ENCODE results near the gene WDR48. TPM values are rescaled to one million over a fixed set of nuclear protein-coding genes. Genes with fewer than 3 reads are reported as not detected.

WDR48 gene
- total RNA-seq, 1 donor from 2014 or later, result 81.0 TPM

- Histone ChIP-seq H3K4me1 (peaks cover 0 to 5% of the 10 kb centered on the region in 2 donors), H3K27ac (no peak overlapping the region), H3K9me3 (no peaks in the 10 kb centered on the region), H3K36me3 (peaks cover 51 to 65% of the 10 kb centered on the region in 2 donors), H3K27me3 (no peaks in the 10 kb centered on the region), H3K4me3 (no peak overlapping the region)
- intact Hi-C loops (cut with DNase I), result no loop called here
- TF ChIP-seq, protein P1, sequence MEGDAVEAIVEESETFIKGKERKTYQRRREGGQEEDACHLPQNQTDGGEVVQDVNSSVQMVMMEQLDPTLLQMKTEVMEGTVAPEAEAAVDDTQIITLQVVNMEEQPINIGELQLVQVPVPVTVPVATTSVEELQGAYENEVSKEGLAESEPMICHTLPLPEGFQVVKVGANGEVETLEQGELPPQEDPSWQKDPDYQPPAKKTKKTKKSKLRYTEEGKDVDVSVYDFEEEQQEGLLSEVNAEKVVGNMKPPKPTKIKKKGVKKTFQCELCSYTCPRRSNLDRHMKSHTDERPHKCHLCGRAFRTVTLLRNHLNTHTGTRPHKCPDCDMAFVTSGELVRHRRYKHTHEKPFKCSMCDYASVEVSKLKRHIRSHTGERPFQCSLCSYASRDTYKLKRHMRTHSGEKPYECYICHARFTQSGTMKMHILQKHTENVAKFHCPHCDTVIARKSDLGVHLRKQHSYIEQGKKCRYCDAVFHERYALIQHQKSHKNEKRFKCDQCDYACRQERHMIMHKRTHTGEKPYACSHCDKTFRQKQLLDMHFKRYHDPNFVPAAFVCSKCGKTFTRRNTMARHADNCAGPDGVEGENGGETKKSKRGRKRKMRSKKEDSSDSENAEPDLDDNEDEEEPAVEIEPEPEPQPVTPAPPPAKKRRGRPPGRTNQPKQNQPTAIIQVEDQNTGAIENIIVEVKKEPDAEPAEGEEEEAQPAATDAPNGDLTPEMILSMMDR (IDR thresholded peaks at IDR 0.05), result no peak
- DNase-seq (ENCODE audit: low spot score in 2 of 2), result no peak
Measured at GRCh38 chr3:39099242-39099641, 47.4 kb downstream of the WDR48 start.

DNA sequence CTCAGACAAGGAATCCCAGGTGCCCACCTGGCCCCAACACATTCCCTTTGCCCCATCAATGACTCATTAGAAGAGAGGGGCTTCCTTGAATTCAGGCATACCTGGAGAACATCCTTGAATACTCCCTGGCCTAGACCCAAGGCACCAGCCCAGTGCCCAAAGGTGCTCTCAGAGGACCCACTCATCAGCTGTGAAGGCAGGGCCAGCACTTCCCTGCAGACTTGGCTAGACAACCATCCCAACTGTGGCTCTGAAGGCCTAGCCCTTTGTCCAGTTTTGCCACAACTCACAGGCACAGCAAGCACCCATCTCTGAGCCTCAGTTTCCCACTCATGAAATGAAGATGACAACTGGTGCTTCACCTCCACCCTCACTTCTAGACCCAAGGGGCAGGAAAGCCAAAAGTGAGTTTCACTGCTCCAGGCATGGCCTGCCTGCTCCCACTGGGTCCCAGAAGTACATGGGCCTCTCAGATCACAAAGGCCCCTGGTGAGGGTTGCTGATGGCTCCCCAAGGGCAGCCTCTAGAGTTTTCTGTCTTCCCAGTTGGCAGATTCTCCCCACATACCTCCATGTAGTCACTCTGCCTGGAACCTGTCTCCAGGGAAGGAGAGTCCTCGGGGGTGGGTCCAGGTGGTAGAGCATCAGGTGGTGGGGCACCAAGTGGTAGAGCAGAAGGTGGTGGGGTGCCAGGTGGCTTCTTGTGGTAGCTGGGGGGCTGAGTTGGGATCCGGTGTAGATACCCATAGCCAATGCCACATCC, 48.1 kb downstream of the WDR48 start:
- no peak for DNase-seq (ENCODE audit: low spot score in 2 of 2)
- intact Hi-C loops (cut with DNase I), result loop anchor here (2.0 to 10.0 kb wide), 2 partner anchors 189 to 285 kb away; partner anchors contain the start of gene SLC25A38
- peaks cover 46 to 59% of the 10 kb centered on the region in 2 donors for H3K36me3 ChIP-seq

DNA sequence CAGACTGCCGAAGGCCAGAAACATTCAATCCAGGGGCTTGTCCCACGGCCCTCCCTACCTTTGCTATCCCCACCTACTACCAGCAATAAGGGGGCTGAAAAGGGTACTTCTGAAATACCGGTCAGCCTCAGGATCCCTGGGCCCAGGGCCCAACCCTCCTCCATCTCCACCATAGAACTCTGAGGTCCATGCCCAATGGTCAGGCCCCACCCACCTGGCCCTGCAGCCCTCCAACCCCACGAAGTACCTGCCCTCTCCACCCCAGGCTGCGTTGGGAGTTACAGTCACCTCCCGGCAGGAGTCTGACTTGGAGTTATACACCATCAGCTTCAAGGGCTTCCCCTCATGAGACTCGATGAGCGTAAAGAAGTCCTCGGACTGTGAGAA, 48.7 kb downstream of the WDR48 start:
- TF ChIP-seq, protein P1 (IDR thresholded peaks at IDR 0.05), result no peak
- Histone ChIP-seq H3K4me1 (peaks cover 0 to 16% of the 10 kb centered on the region in 2 donors), H3K27me3 (no peaks in the 10 kb centered on the region), H3K9me3 (no peaks in the 10 kb centered on the region), H3K36me3 (peaks cover 45 to 53% of the 10 kb centered on the region in 2 donors), H3K27ac (no peak overlapping the region), H3K4me3 (no peak overlapping the region)
- no peak for DNase-seq (ENCODE audit: low spot score in 2 of 2)
- intact Hi-C loops (cut with DNase I), result loop anchor here (2.0 to 10.0 kb wide), 2 partner anchors 188 to 284 kb away; partner anchors contain the start of gene SLC25A38

More for the DNA sequence above, 48.1 kb downstream of the WDR48 start:
- Histone ChIP-seq H3K9me3 (no peaks in the 10 kb centered on the region), H3K4me1 (peaks cover 0 to 11% of the 10 kb centered on the region in 2 donors), H3K27ac (no peak overlapping the region), H3K4me3 (no peak overlapping the region), H3K27me3 (no peaks in the 10 kb centered on the region)
- TF ChIP-seq, protein P1 (IDR thresholded peaks at IDR 0.05), result no peak

- TF ChIP-seq, protein P1 (IDR thresholded peaks at IDR 0.05), result peak; percentile 36 to 57 (median 36)
- DNase-seq (ENCODE audit: low spot score in 2 of 2), result no peak
- intact Hi-C loops (cut with DNase I), result loop anchor here (2.0 to 10.0 kb wide), 2 partner anchors 188 to 284 kb away; partner anchors contain the start of gene SLC25A38
- Histone ChIP-seq H3K4me3 (no peak overlapping the region), H3K4me1 (peaks cover 0 to 21% of the 10 kb centered on the region in 2 donors), H3K27ac (no peak overlapping the region), H3K9me3 (no peaks in the 10 kb centered on the region), H3K27me3 (no peaks in the 10 kb centered on the region), H3K36me3 (peaks cover 40 to 46% of the 10 kb centered on the region in 2 donors)
Measured at GRCh38 chr3:39101022-39101689, 49.3 kb downstream of the WDR48 start.

- H3K4me1 ChIP-seq, result peaks cover 0 to 21% of the 10 kb centered on the region in 2 donors
- no peaks in the 10 kb centered on the region for H3K9me3 ChIP-seq
- no peak for DNase-seq (ENCODE audit: low spot score in 2 of 2)
- intact Hi-C loops (cut with DNase I), result loop anchor here (10.0 kb wide), 1 partner anchor 282 kb away; the partner anchor contains the start of gene SLC25A38
- H3K4me3 ChIP-seq, result no peak overlapping the region
- no peaks in the 10 kb centered on the region for H3K27me3 ChIP-seq
- peak overlapping the region; percentile 17 to 54 for H3K27ac ChIP-seq
- TF ChIP-seq, protein P1 (IDR thresholded peaks at IDR 0.05), result no peak
- peaks cover 27 to 32% of the 10 kb centered on the region in 2 donors for H3K36me3 ChIP-seq
Measured at GRCh38 chr3:39102504-39103323, 50.9 kb downstream of the WDR48 start.
